Keratinocyte (primary cell): ENCODE results near the gene AP3B1. TPM values are rescaled to one million over a fixed set of nuclear protein-coding genes. Genes with fewer than 3 reads are reported as not detected.

Source experiments
- DNase-seq: peaks from one replicate; pipeline ENCODE4 v3.0.0-alpha.2; 2011; ENCODE audit warnings: low read depth, missing footprints, low spot score
- FAIRE-seq: peaks from 2 replicates; lab custom pipeline; 2011; peaks lifted over from hg19 to GRCh38; lab: Jason Lieb, UNC
- H2AFZ ChIP-seq: 2 replicates; pipeline ENCODE4 v1.6.0; 2012; ENCODE audit warnings: low read length, control low read depth, inconsistent platforms; ENCODE audit not compliant: control insufficient read depth
- H3K27ac ChIP-seq: 2 replicates; pipeline ENCODE4 v1.5.1; 2011; ENCODE audit warnings: low read length; ENCODE audit not compliant: control insufficient read depth, insufficient read depth
- H3K27me3 ChIP-seq: 3 replicates; pipeline ENCODE4 v1.6.0; 2011; ENCODE audit warnings: low read length; ENCODE audit not compliant: control insufficient read depth, insufficient read depth; ENCODE audit errors: extremely low read depth
- H3K36me3 ChIP-seq, 2 experiments: 2 replicates in 1 of 2; 3 replicates in 1 of 2; pipeline ENCODE4 v1.5.1; 2011; ENCODE audit warnings: low read length in 2 of 2, mild to moderate bottlenecking in 1 of 2; ENCODE audit not compliant: control insufficient read depth in 2 of 2, insufficient read depth in 2 of 2; ENCODE audit errors: extremely low read depth in 1 of 2
- H3K4me1 ChIP-seq: 3 replicates; pipeline ENCODE4 v1.5.1; 2011; ENCODE audit warnings: low read length; ENCODE audit not compliant: control insufficient read depth, insufficient read depth; ENCODE audit errors: extremely low read depth
- H3K4me2 ChIP-seq: 3 replicates; pipeline ENCODE4 v1.6.0; 2011; ENCODE audit warnings: low read depth, low read length; ENCODE audit not compliant: control insufficient read depth, insufficient read depth; ENCODE audit errors: extremely low read depth
- H3K4me3 ChIP-seq, 3 experiments: fragments of 200-600 bp in 1 of 3; sonication (generic) in 1 of 3; 2 replicates in 2 of 3; 3 replicates in 1 of 3; pipeline ENCODE4 v1.5.1; 2011 to 2016; ENCODE audit warnings: low read length in 3 of 3, mild to moderate bottlenecking in 3 of 3, control low read depth in 2 of 3, inconsistent platforms in 1 of 3, low read depth in 1 of 3, mixed read lengths in 1 of 3, mixed run types in 1 of 3, moderate library complexity in 1 of 3; ENCODE audit not compliant: control insufficient read depth in 2 of 3, insufficient read depth in 2 of 3; ENCODE audit errors: extremely low read depth in 1 of 3
- H3K79me2 ChIP-seq: 2 replicates; pipeline ENCODE4 v1.6.0; 2012; ENCODE audit warnings: low read length; ENCODE audit not compliant: control insufficient read depth, insufficient read depth
- H3K9ac ChIP-seq: 3 replicates; pipeline ENCODE4 v1.6.0; 2011; ENCODE audit warnings: low read length; ENCODE audit not compliant: control insufficient read depth, insufficient read depth; ENCODE audit errors: extremely low read depth
- H3K9me1 ChIP-seq: 3 replicates; pipeline ENCODE4 v1.6.0; 2011; ENCODE audit warnings: low read length; ENCODE audit not compliant: control insufficient read depth, insufficient read depth; ENCODE audit errors: extremely low read depth
- H3K9me3 ChIP-seq: 2 replicates; pipeline ENCODE4 v1.5.1; 2012; ENCODE audit warnings: low read depth, low read length; ENCODE audit not compliant: control insufficient read depth
- H4K20me1 ChIP-seq: 3 replicates; pipeline ENCODE4 v1.6.0; 2011; ENCODE audit warnings: low read length; ENCODE audit not compliant: control insufficient read depth, insufficient read depth; ENCODE audit errors: extremely low read depth
- EZH2 ChIP-seq: IDR thresholded peaks from one replicate; pipeline ENCODE4 v1.6.1; 2012; ENCODE audit warnings: inconsistent platforms, mild to moderate bottlenecking, low read length, moderate library complexity
- dilution Hi-C: fragments of 300-500 bp; cut with MboI; formaldehyde crosslinking; loops from one replicate; pipeline ENCODE4 v1.7.0; 2020; ENCODE audit warnings: low sequenced_read_pairs; ENCODE audit not compliant: extremely low pct_ligation_motif_present
- polyA plus RNA-seq, 5 experiments: library from polyadenylated mRNA; depleted of rRNA in 3 of 5; stranded (reverse) in 3 of 5; stranded (forward) in 1 of 5; unstranded in 1 of 5; fragments of >200 nt; gene quantifications; 1 replicate in 1 of 5; 2 replicates in 3 of 5; 3 replicates in 1 of 5; pipeline versions ENCODE4 v1.2.1 to v1.2.3, GENCODE V29; 2011 to 2012; ENCODE audit warnings: missing spikeins in 2 of 5, low read depth in 1 of 5, low replicate concordance in 1 of 5
- TF ChIP-seq, protein P1 (sequence below), 3 experiments: IDR thresholded peaks in 1 of 3; conservative IDR thresholded peaks in 1 of 3; optimal IDR thresholded peaks in 1 of 3; 2 replicates in 2 of 3; 3 replicates in 1 of 3; pipeline versions ENCODE3 to v1.5.1; 2011; ENCODE audit warnings: low read length in 3 of 3, mild to moderate bottlenecking in 3 of 3, moderate library complexity in 2 of 3, control low read depth in 1 of 3, inconsistent platforms in 1 of 3; ENCODE audit not compliant: insufficient read depth in 2 of 3; ENCODE audit errors: extremely low read depth in 1 of 3

Gene AP3B1
- polyA plus RNA-seq, 1 donor (not counting 4 experiments of a cell fraction or from before 2014, with no cell fraction given), result 65.1 TPM

DNA sequence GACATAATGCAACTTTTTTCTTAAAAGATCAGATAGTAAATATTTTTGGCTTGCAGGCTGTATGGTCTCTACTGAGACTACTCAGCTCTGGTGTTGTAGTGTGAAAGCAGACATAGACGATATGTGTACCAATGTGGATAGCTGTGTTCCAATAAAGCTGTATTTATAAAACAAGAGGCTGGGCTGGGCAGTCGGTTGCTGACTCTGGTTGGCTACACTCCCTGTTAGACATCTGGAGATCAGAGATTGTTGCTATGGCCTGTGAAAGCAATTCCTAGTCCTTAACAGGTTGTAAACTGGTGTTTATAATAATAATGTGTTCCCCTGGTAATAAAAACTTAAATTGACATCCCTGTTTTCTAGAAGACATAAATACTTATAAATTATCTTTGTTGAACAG is 41.5 kb upstream of the AP3B1 start:
- no peak overlapping the region for H3K4me2 ChIP-seq
- no peak overlapping the region for H3K9ac ChIP-seq
- FAIRE-seq (no peak), DNase-seq (no peak)
- dilution Hi-C loops, result no loop called here
- H3K9me1 ChIP-seq, result no peaks in the 10 kb centered on the region
- H3K9me3 ChIP-seq, result no peaks in the 10 kb centered on the region
- TF ChIP-seq EZH2, result no peak
- TF ChIP-seq, protein P1, sequence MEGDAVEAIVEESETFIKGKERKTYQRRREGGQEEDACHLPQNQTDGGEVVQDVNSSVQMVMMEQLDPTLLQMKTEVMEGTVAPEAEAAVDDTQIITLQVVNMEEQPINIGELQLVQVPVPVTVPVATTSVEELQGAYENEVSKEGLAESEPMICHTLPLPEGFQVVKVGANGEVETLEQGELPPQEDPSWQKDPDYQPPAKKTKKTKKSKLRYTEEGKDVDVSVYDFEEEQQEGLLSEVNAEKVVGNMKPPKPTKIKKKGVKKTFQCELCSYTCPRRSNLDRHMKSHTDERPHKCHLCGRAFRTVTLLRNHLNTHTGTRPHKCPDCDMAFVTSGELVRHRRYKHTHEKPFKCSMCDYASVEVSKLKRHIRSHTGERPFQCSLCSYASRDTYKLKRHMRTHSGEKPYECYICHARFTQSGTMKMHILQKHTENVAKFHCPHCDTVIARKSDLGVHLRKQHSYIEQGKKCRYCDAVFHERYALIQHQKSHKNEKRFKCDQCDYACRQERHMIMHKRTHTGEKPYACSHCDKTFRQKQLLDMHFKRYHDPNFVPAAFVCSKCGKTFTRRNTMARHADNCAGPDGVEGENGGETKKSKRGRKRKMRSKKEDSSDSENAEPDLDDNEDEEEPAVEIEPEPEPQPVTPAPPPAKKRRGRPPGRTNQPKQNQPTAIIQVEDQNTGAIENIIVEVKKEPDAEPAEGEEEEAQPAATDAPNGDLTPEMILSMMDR (optimal IDR thresholded peaks at IDR 0.05 in 1 of 3, IDR thresholded peaks at IDR 0.05 in 1 of 3, conservative IDR thresholded peaks at IDR 0.05 in 1 of 3; ENCODE audit: extremely low read depth in 1 of 3, insufficient read depth in 2 of 3, low read length in 3 of 3), result no peak
- H3K36me3 ChIP-seq, result no peaks in the 10 kb centered on the region
- no peaks in the 10 kb centered on the region for H4K20me1 ChIP-seq
- no peaks in the 10 kb centered on the region for H3K79me2 ChIP-seq
- no peak overlapping the region for H3K4me3 ChIP-seq
- no peaks in the 10 kb centered on the region for H3K27me3 ChIP-seq
- no peak overlapping the region for H3K27ac ChIP-seq
- H2AFZ ChIP-seq, result no peak overlapping the region
- H3K4me1 ChIP-seq, result no peaks in the 10 kb centered on the region

DNA sequence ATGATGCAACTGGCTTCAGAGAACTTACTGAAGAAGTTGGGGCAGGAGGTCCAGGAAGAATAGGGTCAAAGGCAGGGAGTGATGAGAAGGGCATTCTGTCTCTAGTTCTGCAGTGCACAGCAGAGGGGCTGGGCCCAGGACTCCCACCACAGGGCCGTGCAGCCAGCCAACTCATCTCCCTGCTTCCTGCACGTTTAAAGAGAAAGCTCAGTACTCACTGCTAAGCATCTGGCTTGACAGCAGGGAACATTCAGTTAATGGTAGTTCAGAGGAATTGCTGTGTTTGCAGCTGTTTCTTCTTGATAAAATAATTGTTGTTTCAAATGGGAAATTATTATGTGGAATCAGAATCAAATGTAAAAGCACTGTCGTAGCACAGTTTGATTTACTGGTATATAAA is 40.3 kb upstream of the AP3B1 start:
- H3K4me2 ChIP-seq, result no peak overlapping the region
- no peak overlapping the region for H2AFZ ChIP-seq
- no peaks in the 10 kb centered on the region for H3K36me3 ChIP-seq
- no peak for TF ChIP-seq EZH2
- TF ChIP-seq, protein P1 (optimal IDR thresholded peaks at IDR 0.05 in 1 of 3, IDR thresholded peaks at IDR 0.05 in 1 of 3, conservative IDR thresholded peaks at IDR 0.05 in 1 of 3; ENCODE audit: extremely low read depth in 1 of 3, insufficient read depth in 2 of 3, low read length in 3 of 3), result no peak
- dilution Hi-C loops, result no loop called here
- no peaks in the 10 kb centered on the region for H3K79me2 ChIP-seq
- DNase-seq, result no peak
- H3K4me1 ChIP-seq, result no peaks in the 10 kb centered on the region
- H3K27me3 ChIP-seq, result no peaks in the 10 kb centered on the region
- H3K9me3 ChIP-seq, result no peaks in the 10 kb centered on the region
- H3K4me3 ChIP-seq, result no peak overlapping the region
- H3K9ac ChIP-seq, result no peak overlapping the region
- H4K20me1 ChIP-seq, result no peaks in the 10 kb centered on the region
- H3K27ac ChIP-seq, result no peak overlapping the region
- no peaks in the 10 kb centered on the region for H3K9me1 ChIP-seq
- FAIRE-seq, result no peak
